ENCODE results near the gene ARF6. TPM values are rescaled to one million over a fixed set of nuclear protein-coding genes. Genes with fewer than 3 reads are reported as not detected.

ARF6 gene
- total RNA-seq, 1 experiment from 2014 or later: 63.2 TPM

GRCh38 chr14:49879646-49880204 is 13.2 kb upstream of the ARF6 start:
- Histone ChIP-seq H3K4me1 (ENCODE audit: control insufficient read depth, insufficient read depth, low read length) (peaks cover 14% of the 10 kb centered on the region; the same call in 1 of the 2 replicates), H3K27ac (ENCODE audit: low read length) (peak overlapping the region; percentile 53), H3K4me3 (ENCODE audit: low read depth in 2 of 2, low read length in 2 of 2) (peak overlapping the region in 1 of 2 experiments; percentile 18; a peak in 1 of 4 replicates), H3K9me3 (ENCODE audit: control insufficient read depth, insufficient read depth, low read depth, low read length) (no peaks in the 10 kb centered on the region), H3K27me3 (ENCODE audit: control insufficient read depth, insufficient read depth, low read length) (no peaks in the 10 kb centered on the region), H3K36me3 (ENCODE audit: control insufficient read depth, insufficient read depth, low read length) (no peaks in the 10 kb centered on the region)
- ChIA-PET CTCF (interaction anchor here (0.6 to 1.0 kb wide), 4 partner anchors 13 to 225 kb away, joined by 3 to 8 read pairs (median 4); no protein-coding TSS in a partner anchor), POLR2A (no interaction called here)
- intact Hi-C loops (cut with micrococcal nuclease; ENCODE audit: unreplicated experiment) (no loop called here), in situ Hi-C loops (cut with HindIII; ENCODE audit: low pct_unique_long_range_greater_than_20kb, low sequenced_read_pairs) (no loop called here)
- BruUV-seq (replicated peaks): no TSS peak
- no peak for TF ChIP-seq REST (IDR thresholded peaks at IDR 0.05; ENCODE audit: insufficient read depth in 1 of 2, low read depth in 2 of 2, low read length in 1 of 2)
- TF ChIP-seq SIN3A (IDR thresholded peaks at IDR 0.05; ENCODE audit: borderline replicate concordance, insufficient read depth, low read depth, low read length): no peak
- peak; percentile 80 for TF ChIP-seq CTCF (IDR thresholded peaks at IDR 0.05)
- no peak for TF ChIP-seq POLR2AphosphoS5 (IDR thresholded peaks at IDR 0.05; ENCODE audit: low read depth, low read length)
- peak; percentile 91 for ATAC-seq
- no peak for DNase-seq (ENCODE audit: low read depth, low spot score)

- no peaks in the 10 kb centered on the region for H3K27me3 ChIP-seq (ENCODE audit: control insufficient read depth, insufficient read depth, low read length)
- DNase-seq (ENCODE audit: low read depth, low spot score) (no peak), ATAC-seq (peak; percentile 40; the same call in 1 of the 2 replicates)
- ChIA-PET CTCF (interaction anchor here (0.6 to 1.0 kb wide), 3 partner anchors 12 to 251 kb away, joined by 3 read pairs; no protein-coding TSS in a partner anchor), POLR2A (no interaction called here)
- intact Hi-C loops (cut with micrococcal nuclease; ENCODE audit: unreplicated experiment) (no loop called here), in situ Hi-C loops (cut with HindIII; ENCODE audit: low pct_unique_long_range_greater_than_20kb, low sequenced_read_pairs) (no loop called here)
- H3K4me3 ChIP-seq (ENCODE audit: low read depth in 2 of 2, low read length in 2 of 2): no peak overlapping the region; a peak in 1 of 4 replicates
- peak overlapping the region; percentile 53 for H3K27ac ChIP-seq (ENCODE audit: low read length)
- no peaks in the 10 kb centered on the region for H3K36me3 ChIP-seq (ENCODE audit: control insufficient read depth, insufficient read depth, low read length)
- peaks cover 14% of the 10 kb centered on the region; the same call in 1 of the 2 replicates for H3K4me1 ChIP-seq (ENCODE audit: control insufficient read depth, insufficient read depth, low read length)
- no TSS peak for BruUV-seq (replicated peaks)
- no peaks in the 10 kb centered on the region for H3K9me3 ChIP-seq (ENCODE audit: control insufficient read depth, insufficient read depth, low read depth, low read length)
- no peak for TF ChIP-seq POLR2AphosphoS5 (IDR thresholded peaks at IDR 0.05; ENCODE audit: low read depth, low read length)
These were observed 12.4 kb upstream of the ARF6 start for GRCh38 chr14:49880267-49881064.

Data from Panc1 (cell line).